Tibial artery (tissue), 4 donors: ENCODE data around the gene KCNN3.

ENCODE experiments used
- DNase-seq, 2 donors: peaks; one replicate each; pipeline ENCODE4 v3.0.0-alpha.2; 2019
- H3K27ac ChIP-seq, 2 donors: fragments of 200-600 bp; sonication (generic) in 1 of 2; 1 replicate in 1 of 2; 2 replicates in 1 of 2; pipeline ENCODE4 v1.5.1; 2018 to 2019; ENCODE audit warnings: mild to moderate bottlenecking in 1 of 2
- H3K27me3 ChIP-seq, 2 donors: fragments of 200-600 bp; sonication (generic) in 1 of 2; one replicate each; pipeline versions ENCODE4 v1.5.1 to v1.6.0; 2016 to 2019
- H3K36me3 ChIP-seq, 3 donors: fragments of 200-600 bp; sonication (generic) in 2 of 3; one replicate each; pipeline ENCODE4 v1.5.1; 2016 to 2019; ENCODE audit warnings: mild to moderate bottlenecking in 2 of 3
- H3K4me1 ChIP-seq, 4 donors: fragments of 200-600 bp; sonication (generic) in 2 of 4; 1 replicate in 3 of 4; 2 replicates in 1 of 4; pipeline ENCODE4 v1.5.1; 2016 to 2019
- H3K4me3 ChIP-seq, 2 donors: fragments of 200-600 bp; sonication (generic) in 1 of 2; 1 replicate in 1 of 2; 2 replicates in 1 of 2; pipeline ENCODE4 v1.5.1; 2018 to 2019; ENCODE audit warnings: mild to moderate bottlenecking in 2 of 2
- H3K9me3 ChIP-seq, 3 donors: fragments of 200-600 bp; sonication (generic) in 1 of 3; one replicate each; pipeline ENCODE4 v1.5.1; 2016 to 2019
- intact Hi-C: fragments of 100-400 bp; cut with DNase I; formaldehyde crosslinking; loops from one replicate; pipeline ENCODE4 v1.15.0; 2023; ENCODE audit warnings: low total_unique reads
- TF ChIP-seq, protein P1 (sequence below), 2 experiments: fragments of 200-600 bp in 1 of 2; fragments of 450-650 bp in 1 of 2; IDR thresholded peaks; one replicate each; pipeline ENCODE4 v1.5.1; 2017 to 2019; ENCODE audit warnings: antibody characterized with exemption in 2 of 2, mild to moderate bottlenecking in 1 of 2, moderate library complexity in 1 of 2

The KCNN3 gene

DNA sequence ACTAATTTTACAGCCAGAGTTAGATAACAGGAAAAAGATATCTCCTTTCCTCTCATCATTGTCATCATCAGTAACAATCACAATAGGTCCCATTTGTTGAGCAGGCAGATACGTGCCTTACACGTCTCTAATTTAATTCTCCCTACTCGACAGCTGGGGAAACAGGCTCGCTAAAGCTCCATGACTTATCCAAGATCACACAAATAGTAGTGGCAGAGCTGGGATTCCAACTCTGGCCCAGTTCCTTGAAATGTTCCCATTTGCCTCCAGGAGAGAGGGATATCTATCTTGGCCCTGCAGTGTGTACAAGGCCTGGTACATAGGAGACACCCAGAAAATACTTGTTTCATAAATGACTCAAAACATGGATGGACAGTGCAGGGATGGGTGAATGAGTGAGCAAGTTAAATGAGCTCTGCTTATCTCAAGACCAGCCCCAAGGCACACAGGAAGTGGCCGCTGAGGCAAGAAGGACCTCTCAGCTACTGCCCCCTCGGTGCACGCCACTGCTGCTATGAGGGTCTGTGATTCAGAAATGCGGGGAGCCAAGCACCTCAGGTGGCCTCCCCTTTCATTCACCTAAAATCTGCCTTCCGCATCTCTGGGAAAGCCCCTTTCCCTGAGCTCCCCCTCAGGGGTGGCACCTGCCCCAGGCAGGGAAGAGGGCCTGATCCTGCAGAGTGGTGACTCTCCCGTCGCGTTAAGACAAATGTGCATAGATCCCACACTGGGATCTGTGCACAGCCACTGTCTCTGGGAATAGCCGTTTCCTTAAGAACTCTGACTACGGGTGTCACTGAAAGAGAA lies 3.6 kb downstream of the KCNN3 start:
- intact Hi-C loops = no loop called here
- Histone ChIP-seq H3K36me3 (no peaks in the 10 kb centered on the region), H3K27me3 (peaks cover 0 to 52% of the 10 kb centered on the region in 2 donors), H3K9me3 (no peaks in the 10 kb centered on the region), H3K4me3 (no peak overlapping the region), H3K27ac (no peak overlapping the region), H3K4me1 (peaks cover 0 to 36% (median 26%) of the 10 kb centered on the region in 4 donors)
- no peak for DNase-seq
- TF ChIP-seq, protein P1, sequence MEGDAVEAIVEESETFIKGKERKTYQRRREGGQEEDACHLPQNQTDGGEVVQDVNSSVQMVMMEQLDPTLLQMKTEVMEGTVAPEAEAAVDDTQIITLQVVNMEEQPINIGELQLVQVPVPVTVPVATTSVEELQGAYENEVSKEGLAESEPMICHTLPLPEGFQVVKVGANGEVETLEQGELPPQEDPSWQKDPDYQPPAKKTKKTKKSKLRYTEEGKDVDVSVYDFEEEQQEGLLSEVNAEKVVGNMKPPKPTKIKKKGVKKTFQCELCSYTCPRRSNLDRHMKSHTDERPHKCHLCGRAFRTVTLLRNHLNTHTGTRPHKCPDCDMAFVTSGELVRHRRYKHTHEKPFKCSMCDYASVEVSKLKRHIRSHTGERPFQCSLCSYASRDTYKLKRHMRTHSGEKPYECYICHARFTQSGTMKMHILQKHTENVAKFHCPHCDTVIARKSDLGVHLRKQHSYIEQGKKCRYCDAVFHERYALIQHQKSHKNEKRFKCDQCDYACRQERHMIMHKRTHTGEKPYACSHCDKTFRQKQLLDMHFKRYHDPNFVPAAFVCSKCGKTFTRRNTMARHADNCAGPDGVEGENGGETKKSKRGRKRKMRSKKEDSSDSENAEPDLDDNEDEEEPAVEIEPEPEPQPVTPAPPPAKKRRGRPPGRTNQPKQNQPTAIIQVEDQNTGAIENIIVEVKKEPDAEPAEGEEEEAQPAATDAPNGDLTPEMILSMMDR (IDR thresholded peaks at IDR 0.05) = no peak

DNA sequence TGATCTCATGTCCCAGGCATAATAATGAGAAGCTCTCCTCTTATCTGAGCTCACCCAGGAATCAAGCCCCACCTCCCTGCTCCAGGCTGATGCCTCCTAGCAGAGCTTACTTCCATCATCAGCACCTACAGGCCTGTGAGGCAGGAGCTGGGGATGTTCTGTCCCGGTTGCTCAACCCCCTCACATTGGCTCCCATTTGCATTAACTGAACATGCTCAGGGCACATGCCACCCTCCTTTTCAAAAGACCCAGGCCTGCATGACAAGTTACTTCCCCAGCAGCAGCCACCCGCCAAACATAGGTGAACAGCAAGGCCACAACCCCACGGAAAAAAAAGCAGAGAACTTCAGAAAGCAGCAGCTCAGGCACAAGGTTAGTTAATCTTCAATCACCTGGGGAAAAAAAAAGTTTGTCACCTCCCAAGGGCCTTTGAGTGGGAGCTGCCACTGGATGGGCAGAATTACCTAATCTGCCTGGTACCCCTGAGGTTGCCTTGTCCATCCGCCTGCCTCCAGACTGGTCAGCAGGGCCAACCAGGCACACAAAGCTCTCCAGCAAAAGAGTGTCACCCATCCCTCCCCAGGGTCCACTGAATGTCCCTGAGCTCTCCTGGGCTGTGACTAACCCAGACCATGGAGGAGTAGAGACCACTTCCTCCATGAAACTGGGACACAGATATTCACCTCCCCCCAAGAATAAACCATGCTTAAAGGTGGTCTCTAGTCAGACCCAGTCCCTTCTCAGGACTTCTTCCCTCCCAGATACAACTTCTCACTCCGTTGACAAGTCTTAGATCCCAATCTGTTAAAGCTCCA lies 4.4 kb downstream of the KCNN3 start:
- intact Hi-C loops = no loop called here
- peaks cover 0 to 52% of the 10 kb centered on the region in 2 donors for H3K27me3 ChIP-seq
- no peaks in the 10 kb centered on the region for H3K36me3 ChIP-seq
- no peaks in the 10 kb centered on the region for H3K9me3 ChIP-seq
- no peak for DNase-seq
- no peak overlapping the region for H3K4me3 ChIP-seq
- no peak overlapping the region for H3K27ac ChIP-seq
- TF ChIP-seq, protein P1 (IDR thresholded peaks at IDR 0.05) = no peak
- peaks cover 0 to 36% (median 25%) of the 10 kb centered on the region in 4 donors for H3K4me1 ChIP-seq

DNA sequence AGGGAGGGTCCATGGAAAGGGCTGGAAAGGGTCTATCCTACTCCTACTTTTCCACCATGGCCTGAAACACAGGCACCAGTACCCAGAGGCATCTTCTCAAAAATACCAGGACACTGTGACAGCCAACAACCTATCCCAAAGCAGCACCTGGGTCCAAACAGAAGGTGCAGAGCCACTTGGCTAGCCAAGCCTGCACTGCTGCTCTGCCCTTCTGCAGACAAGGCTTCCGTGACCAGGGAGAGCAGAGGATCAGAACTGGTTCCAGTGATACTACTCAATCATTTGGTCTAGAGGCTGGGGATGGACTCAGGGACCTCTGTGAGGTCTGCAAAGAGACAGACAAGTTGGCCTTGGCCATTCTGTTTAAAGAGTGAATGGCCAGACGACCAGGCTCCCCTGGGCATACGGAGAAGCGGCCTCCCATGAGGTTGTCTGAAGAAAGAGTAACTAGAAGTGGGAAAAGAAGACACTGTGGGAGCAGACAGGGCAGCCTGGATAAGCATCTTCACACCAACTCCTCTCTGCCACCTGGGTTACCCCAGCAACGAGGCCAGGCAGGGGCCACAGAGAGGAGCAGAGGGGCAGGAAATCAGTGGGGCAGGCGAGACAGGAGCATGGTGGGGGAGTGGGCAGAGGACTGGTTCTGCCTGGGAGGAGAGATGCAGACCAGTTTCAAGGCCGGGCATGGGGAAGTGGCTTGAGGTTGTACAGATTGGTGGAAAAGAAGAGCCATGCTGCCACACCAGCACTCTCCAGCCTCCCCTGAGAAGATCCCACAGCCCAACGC lies 5.7 kb downstream of the KCNN3 start:
- Histone ChIP-seq H3K4me1 (peaks cover 0 to 24% (median 12%) of the 10 kb centered on the region in 4 donors), H3K4me3 (no peak overlapping the region), H3K9me3 (no peaks in the 10 kb centered on the region), H3K27me3 (peaks cover 0 to 54% of the 10 kb centered on the region in 2 donors), H3K36me3 (no peaks in the 10 kb centered on the region), H3K27ac (no peak overlapping the region)
- intact Hi-C loops = no loop called here
- TF ChIP-seq, protein P1 (IDR thresholded peaks at IDR 0.05) = no peak
- DNase-seq = no peak

DNA sequence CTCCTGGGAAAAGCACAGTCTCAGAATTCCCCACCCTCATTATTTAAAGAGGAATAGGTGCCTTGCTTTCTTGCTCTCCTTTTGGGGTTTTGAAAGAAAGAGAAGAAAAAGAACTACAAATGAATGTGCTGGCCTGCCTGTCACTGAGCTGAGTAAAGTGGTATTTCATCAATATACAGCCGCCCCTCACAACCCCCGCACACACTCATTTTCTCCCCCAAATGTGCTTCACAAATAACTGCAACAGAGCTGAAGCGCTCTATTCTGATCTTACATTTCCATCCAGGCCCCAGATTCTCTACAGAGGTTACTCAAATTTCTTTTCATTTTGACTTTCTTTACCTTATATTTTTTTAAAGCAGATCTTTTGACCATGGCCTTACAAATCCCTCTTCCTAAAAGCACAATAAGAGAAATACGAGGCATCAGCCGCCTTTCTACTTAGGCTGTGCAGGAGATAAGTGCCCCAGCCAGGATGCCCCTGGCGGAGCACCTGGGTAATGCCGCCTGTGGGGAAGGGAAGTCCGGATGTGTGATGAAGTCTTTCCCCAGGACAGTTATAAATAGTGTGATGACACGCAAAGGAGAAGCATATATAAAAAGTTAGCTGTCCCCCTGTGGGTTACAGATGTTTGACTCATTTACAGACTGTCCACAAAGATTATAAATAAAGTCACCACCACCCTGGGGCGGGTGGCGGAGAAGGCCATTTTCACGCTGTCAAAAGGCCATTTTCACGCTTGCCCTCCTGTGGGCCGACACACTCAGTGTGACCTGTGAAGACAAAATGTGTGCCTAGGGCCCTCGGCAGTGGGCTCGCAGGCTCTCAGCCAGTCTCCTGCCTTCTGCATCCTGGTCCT lies 6.5 kb downstream of the KCNN3 start:
- Histone ChIP-seq H3K4me3 (no peak overlapping the region), H3K36me3 (no peaks in the 10 kb centered on the region), H3K9me3 (no peaks in the 10 kb centered on the region), H3K4me1 (peaks cover 0 to 17% (median 7%) of the 10 kb centered on the region in 4 donors), H3K27me3 (peaks cover 0 to 61% of the 10 kb centered on the region in 2 donors), H3K27ac (no peak overlapping the region)
- TF ChIP-seq, protein P1 (IDR thresholded peaks at IDR 0.05) = peak in 1 of 2 experiments; percentile 43
- intact Hi-C loops = no loop called here
- DNase-seq = no peak
